GM18511 (cell line): ENCODE measurements around the gene SYT14.
"Not testable (repeated sequence)": the region's sequence is repeated elsewhere in the genome, so short reads cannot be mapped to it uniquely, and the experiment has no call there.

Experiments
- ATAC-seq: cut with Tn5 transposase; IDR thresholded peaks from one replicate; pipeline ENCODE4 v1.9.1; 2021; ENCODE audit warnings: mild to moderate bottlenecking, moderate library complexity; ENCODE audit not compliant: unreplicated experiment

Gene SYT14

GRCh38 chr1:209937996-209938959 lies at the start of gene SYT14:
TSS of gene SYT14 (plus strand) at chr1:209938217. CDS start at chr1:209938265, 48 bp downstream.
- peak; percentile 16 for ATAC-seq

DNA sequence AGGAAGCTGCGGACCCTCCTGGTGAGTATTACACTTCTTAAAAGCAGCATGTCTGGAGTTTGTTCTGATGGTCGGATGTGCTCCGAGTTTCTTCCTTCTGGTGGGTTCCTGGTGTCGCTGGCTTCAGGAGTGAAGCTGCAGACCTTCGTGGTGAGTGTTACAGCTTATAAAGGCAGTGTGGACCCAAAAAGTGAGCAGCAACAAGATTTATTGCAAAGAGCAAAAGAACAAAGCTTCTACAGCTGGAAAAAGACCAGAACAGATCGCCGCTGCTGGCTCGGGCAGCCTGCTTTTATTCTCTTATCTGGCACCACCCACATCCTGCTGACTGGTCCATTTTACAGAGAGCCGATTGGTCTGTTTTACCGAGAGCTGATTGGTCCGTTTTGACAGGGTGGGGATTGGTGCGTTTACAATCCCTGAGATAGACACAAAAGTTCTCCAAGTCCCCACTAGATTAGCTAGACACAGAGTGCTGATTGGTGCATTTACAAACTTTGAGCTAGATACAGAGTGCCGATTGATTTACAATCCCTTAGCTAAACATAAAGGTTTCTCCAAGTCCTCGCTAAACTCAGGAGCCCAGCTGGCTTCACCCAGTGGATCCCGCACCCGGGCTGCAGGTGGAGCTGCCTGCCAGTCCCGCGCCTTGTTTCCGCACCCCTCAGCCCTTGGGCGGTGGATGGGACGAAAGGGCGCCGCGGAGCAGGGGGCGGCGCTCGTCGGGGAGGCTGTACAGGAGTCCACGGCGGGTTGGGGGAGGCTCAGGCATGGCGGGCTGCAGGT lies 49.5 kb upstream of the SYT14 start:
- not testable (repeated sequence) for ATAC-seq

- no peak for ATAC-seq
Observed at GRCh38 chr1:209889077-209889418, 49.0 kb upstream of the SYT14 start.

- no peak for ATAC-seq
Observed at GRCh38 chr1:209890641-209891330, 47.2 kb upstream of the SYT14 start.

DNA sequence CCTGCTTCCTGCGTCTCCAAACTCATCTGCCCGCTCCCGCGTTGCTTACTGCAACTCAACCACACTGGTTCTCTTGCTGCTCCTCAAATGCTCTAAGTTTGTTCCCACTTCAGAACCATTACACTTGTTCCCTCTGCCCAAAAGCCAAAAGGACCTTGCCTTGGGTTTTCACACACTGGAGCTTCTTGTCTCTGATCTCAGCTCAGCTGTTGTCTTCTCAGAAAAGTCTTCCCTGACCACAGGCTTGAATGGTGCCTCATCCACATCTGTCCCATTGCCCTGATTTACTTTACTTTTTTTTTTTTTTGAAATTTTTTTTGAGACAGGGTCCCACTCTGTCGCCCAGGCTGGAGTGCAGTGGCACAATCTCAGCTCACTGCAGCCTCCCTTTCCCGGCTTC lies 44.3 kb upstream of the SYT14 start:
- ATAC-seq, result no peak

- ATAC-seq, result no peak
Observed at GRCh38 chr1:209895709-209896108, 42.3 kb upstream of the SYT14 start.

GRCh38 chr1:209896346-209896745 lies 41.7 kb upstream of the SYT14 start:
- no peak for ATAC-seq

GRCh38 chr1:209898271-209898670 lies 39.7 kb upstream of the SYT14 start:
- ATAC-seq, result not testable (repeated sequence)

- ATAC-seq, result not testable (repeated sequence)
Observed at GRCh38 chr1:209898851-209899250, 39.2 kb upstream of the SYT14 start.

- no peak for ATAC-seq
Observed at GRCh38 chr1:209899948-209900347, 38.1 kb upstream of the SYT14 start.

DNA sequence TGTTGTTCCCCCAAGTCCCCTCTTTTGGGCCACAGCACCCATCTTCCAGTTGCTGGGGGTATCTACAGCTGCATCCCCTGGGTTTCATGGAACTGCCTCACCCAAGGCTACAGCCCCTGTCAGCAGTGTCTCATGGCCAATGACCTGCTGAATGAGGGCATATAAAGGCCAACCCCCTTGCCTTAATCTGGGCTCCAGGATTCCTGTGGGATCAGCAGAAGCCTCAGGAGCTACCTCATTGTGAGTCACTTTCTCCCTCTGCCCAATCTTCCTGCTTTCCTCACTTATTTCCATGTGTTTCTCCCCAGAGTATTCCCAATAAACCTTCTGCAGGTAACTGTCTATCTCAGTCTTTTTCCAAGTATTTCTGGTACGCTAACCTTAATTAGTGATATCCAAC lies 37.3 kb upstream of the SYT14 start:
- no peak for ATAC-seq

GRCh38 chr1:209901211-209901610 lies 36.8 kb upstream of the SYT14 start:
- no peak for ATAC-seq

GRCh38 chr1:209904774-209905173 lies 33.2 kb upstream of the SYT14 start:
- not testable (repeated sequence) for ATAC-seq

DNA sequence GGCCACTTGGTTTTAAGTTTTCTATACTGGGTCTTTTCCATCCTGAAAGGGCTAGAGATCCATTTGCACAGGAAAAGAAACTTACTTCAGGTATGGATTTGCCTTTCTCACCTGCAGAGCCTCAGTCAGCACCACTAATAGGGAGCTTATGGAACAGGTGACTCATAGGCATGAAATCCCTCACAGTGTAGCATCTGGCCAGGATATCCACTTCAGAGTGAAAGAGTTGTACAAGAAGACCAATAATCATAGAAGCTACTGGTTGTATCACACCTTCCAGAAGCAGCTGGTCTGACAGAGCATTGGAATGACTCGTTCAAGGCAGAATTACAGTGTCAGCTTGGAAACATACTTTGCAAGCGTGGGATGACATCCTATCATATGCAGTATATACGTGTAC lies 26.3 kb upstream of the SYT14 start:
- ATAC-seq, result no peak

DNA sequence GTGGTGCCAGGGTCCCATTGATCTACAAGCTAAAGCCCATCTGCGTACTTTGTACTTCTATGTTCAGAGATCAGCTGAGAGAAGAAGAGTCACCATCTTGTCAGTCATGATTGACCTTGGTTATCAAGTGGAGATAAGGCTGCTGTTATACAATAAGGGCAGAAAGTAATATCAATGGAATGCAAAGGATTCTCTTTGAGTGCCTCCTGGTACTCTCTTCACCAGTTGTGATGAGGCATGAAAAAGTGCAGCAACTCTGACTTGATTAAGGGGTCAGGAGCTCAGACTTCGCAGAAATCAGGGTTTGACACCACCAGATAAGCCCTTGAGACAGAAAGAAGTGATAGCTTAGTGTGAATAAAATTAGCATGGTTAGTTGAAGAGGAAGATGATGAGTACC lies 25.7 kb upstream of the SYT14 start:
- ATAC-seq, result no peak

- ATAC-seq, result not testable (repeated sequence)
Observed at GRCh38 chr1:209919637-209920036, 18.4 kb upstream of the SYT14 start.

GRCh38 chr1:209920844-209921243 lies 17.2 kb upstream of the SYT14 start:
- no peak for ATAC-seq

DNA sequence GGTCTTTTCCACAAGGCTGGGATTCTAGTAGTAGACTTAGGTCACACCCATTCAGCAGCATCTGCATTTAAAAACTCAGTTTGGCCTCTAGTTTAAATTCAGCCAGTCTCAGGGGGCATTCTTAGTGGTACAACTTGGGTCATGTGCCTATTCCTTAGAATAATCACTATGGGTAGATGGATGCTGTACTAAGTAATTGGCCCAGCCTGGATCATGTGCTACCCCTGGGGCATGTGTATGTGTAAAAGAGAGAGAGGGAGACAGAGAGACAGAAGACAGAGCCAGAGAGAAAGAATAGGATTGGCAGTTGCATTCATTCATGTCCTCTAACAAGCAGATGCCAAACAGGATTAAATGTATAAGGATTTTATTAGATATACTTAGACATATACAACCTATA lies 13.6 kb upstream of the SYT14 start:
- ATAC-seq, result no peak

DNA sequence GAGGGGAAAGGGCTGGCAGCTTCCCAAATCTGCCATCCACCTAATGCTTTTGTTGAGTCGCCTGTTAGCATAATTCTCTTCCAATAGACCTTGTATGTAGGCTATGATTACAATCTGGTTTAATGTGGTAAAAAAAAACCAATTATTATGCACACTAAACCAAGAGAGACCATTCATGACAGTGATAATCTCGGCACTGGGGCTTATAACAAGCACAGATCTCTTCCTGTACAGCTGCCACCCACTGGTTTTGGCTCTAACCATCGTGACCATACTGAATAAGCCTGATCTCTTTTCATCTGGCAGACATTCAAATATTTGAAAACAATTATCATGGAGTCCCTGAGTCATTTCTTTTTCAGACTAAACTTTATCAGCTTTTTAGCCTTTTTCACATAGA lies 12.0 kb upstream of the SYT14 start:
- ATAC-seq, result no peak

DNA sequence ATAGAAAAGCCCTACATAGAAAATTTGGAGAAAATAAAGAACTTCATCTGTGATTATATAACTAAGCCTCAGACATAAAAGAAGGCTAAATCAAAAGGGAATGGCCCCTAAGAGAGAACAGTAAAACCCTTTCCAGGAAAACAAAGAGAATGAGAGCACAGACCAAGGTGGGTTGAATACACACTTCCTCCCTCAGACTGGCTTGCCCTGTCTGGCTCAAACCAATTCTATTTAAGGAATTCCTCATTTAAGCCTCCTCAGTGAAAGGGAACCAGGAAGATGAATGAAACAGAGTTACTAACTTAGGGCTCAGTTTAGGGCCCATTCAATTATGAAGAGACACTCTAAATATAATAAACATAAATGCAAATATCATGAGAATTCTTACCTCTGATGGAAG lies 10.6 kb upstream of the SYT14 start:
- ATAC-seq, result no peak

DNA sequence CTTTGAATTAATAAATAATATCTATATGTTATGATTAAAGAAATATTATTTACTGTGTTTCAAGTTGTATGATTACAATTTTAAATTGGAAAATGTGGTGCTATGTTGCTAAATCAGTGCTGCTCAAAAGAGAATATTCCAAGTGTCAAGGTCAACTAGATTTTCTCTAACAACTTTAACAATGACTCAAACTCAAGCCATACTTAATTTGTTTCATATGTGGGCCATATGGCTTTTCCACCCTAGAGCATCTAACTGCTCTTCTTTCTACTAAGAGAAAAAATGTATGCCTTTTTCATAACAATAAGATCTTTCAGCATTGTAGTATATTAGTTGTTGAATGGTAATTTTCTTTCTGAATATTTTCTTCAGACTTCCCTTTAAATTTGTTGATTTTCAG lies 8.3 kb upstream of the SYT14 start:
- no peak for ATAC-seq
